ENCODE results near the gene PDE3A.

Gene PDE3A

GRCh38 chr12:20475542-20475941 is 107.2 kb downstream of the PDE3A start:
- no peak overlapping the region for H3K4me3 ChIP-seq (ENCODE audit: control insufficient read depth, low read depth, low read length)
- DNase-seq (ENCODE audit: low read depth), result no peak
- TF ChIP-seq, protein P1, sequence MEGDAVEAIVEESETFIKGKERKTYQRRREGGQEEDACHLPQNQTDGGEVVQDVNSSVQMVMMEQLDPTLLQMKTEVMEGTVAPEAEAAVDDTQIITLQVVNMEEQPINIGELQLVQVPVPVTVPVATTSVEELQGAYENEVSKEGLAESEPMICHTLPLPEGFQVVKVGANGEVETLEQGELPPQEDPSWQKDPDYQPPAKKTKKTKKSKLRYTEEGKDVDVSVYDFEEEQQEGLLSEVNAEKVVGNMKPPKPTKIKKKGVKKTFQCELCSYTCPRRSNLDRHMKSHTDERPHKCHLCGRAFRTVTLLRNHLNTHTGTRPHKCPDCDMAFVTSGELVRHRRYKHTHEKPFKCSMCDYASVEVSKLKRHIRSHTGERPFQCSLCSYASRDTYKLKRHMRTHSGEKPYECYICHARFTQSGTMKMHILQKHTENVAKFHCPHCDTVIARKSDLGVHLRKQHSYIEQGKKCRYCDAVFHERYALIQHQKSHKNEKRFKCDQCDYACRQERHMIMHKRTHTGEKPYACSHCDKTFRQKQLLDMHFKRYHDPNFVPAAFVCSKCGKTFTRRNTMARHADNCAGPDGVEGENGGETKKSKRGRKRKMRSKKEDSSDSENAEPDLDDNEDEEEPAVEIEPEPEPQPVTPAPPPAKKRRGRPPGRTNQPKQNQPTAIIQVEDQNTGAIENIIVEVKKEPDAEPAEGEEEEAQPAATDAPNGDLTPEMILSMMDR (IDR thresholded peaks at IDR 0.05; ENCODE audit: control insufficient read depth, insufficient read depth, low read depth, low read length, missing control alignments), result no peak

- no peak for DNase-seq (ENCODE audit: low read depth)
- H3K4me3 ChIP-seq (ENCODE audit: control insufficient read depth, low read depth, low read length), result no peak overlapping the region
- TF ChIP-seq, protein P1 (IDR thresholded peaks at IDR 0.05; ENCODE audit: control insufficient read depth, insufficient read depth, low read depth, low read length, missing control alignments), result no peak
Observed at GRCh38 chr12:20476551-20476950, 108.2 kb downstream of the PDE3A start.

GRCh38 chr12:20477255-20477654 is 108.9 kb downstream of the PDE3A start:
- no peak overlapping the region for H3K4me3 ChIP-seq (ENCODE audit: control insufficient read depth, low read depth, low read length)
- no peak for DNase-seq (ENCODE audit: low read depth)
- TF ChIP-seq, protein P1 (IDR thresholded peaks at IDR 0.05; ENCODE audit: control insufficient read depth, insufficient read depth, low read depth, low read length, missing control alignments), result no peak

DNA sequence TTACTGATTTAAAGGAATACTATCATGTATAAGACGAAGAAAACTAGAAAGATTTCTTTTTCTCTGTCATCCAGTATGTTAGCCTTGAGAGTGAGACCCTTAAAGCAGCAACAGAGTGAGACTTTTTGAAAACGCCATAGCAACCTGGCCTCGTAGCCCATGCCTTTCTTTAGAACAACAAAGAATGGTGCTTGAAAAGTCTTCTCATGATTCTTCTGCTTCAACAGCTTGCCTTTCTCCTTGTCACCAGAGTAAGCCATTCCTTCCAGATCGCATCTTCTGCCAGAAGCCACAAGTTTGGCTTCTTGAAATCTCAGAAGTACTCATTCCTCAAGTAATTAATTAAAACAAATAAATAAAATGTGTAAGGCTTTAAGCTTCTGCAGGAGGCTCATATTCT is 109.3 kb downstream of the PDE3A start:
- DNase-seq (ENCODE audit: low read depth), result no peak
- H3K4me3 ChIP-seq (ENCODE audit: control insufficient read depth, low read depth, low read length), result no peak overlapping the region
- TF ChIP-seq, protein P1 (IDR thresholded peaks at IDR 0.05; ENCODE audit: control insufficient read depth, insufficient read depth, low read depth, low read length, missing control alignments), result no peak

DNA sequence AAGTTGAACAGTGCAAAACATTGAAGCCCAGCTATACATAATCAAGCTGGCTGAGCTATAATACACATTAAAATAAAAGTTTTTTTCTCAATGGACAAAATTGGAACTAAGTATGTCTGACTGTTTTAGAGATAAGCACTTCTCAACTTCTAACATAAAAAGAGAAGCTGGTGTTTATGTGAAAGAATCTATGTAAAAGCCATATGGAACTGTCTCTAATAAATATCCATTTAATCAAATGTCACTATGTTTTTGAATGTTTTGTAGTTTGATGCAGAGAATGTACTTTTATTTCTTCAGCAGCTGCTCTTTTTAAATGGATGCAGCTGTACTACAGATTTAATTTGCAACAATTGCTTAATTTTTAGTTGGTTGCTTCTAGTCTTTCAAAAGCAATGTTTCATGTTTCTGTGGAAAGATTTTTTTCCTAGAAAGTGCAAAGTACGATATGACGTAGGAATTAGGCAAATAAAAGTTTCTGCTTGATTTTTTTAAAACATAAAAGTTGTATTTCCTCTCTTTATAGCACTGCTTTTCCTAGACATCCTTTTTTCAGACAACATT is 114.2 kb downstream of the PDE3A start:
- TF ChIP-seq, protein P1 (IDR thresholded peaks at IDR 0.05; ENCODE audit: control insufficient read depth, insufficient read depth, low read depth, low read length, missing control alignments), result no peak
- no peak overlapping the region for H3K4me3 ChIP-seq (ENCODE audit: control insufficient read depth, low read depth, low read length)
- DNase-seq (ENCODE audit: low read depth), result no peak

GRCh38 chr12:20483776-20484175 is 115.4 kb downstream of the PDE3A start:
- TF ChIP-seq, protein P1 (IDR thresholded peaks at IDR 0.05; ENCODE audit: control insufficient read depth, insufficient read depth, low read depth, low read length, missing control alignments), result no peak
- no peak for DNase-seq (ENCODE audit: low read depth)
- H3K4me3 ChIP-seq (ENCODE audit: control insufficient read depth, low read depth, low read length), result no peak overlapping the region

- H3K4me3 ChIP-seq (ENCODE audit: control insufficient read depth, low read depth, low read length), result no peak overlapping the region
- DNase-seq (ENCODE audit: low read depth), result no peak
- TF ChIP-seq, protein P1 (IDR thresholded peaks at IDR 0.05; ENCODE audit: control insufficient read depth, insufficient read depth, low read depth, low read length, missing control alignments), result peak; percentile 40
Observed at GRCh38 chr12:20486233-20486632, 117.9 kb downstream of the PDE3A start.
